K562 (cell line): ENCODE results near the gene IKZF4. TPM values are rescaled to one million over a fixed set of nuclear protein-coding genes. Genes with fewer than 3 reads are reported as not detected.
A peak's percentile ranks its signal among the peaks of the same experiment; 100 is the strongest.

Experiments used
- ARHGAP35 ChIP-seq: fragments of 450-650 bp; IDR thresholded peaks from 2 replicates; pipeline ENCODE4 v1.6.1; 2018; ENCODE audit not compliant: partially characterized antibody
- ELF1 ChIP-seq: fragments of 200-800 bp; sonication (Bioruptor generic); IDR thresholded peaks from 2 replicates; pipeline ENCODE4 v1.6.1; 2016; ENCODE audit warnings: missing genetic modification characterization, missing compliant biosample characterization
- ETV6 ChIP-seq, 3 experiments: fragments of 150-350 bp in 1 of 3; sonication (generic) in 1 of 3; formaldehyde crosslinking in 1 of 3; IDR thresholded peaks; 2 replicates each; pipeline versions ENCODE4 v1.6.1 to v1.8.0; 2014 to 2022; ENCODE audit warnings: borderline replicate concordance in 2 of 3, low read depth in 2 of 3, antibody characterized with exemption in 1 of 3, low read length in 1 of 3, mild to moderate bottlenecking in 1 of 3, missing genetic modification reagents in 1 of 3
- HEY1 ChIP-seq: fragments of 250-450 bp; sonication (Bioruptor Pico); IDR thresholded peaks from 2 replicates; pipeline ENCODE4 v1.5.0; 2020; ENCODE audit warnings: mild to moderate bottlenecking, moderate library complexity, borderline replicate concordance
- HMGN3 ChIP-seq: IDR thresholded peaks from 2 replicates; pipeline ENCODE4 v1.6.1; 2011; ENCODE audit warnings: borderline replicate concordance, low read depth, mild to moderate bottlenecking, mixed read lengths, low read length; ENCODE audit not compliant: insufficient read length; ENCODE audit errors: extremely low read depth
- HNRNPK ChIP-seq: fragments of 200-400 bp; formaldehyde crosslinking; IDR thresholded peaks from one replicate; pipeline ENCODE4 v1.6.1; 2018; ENCODE audit warnings: mild to moderate bottlenecking, low read depth, low read length; ENCODE audit not compliant: poor library complexity, severe bottlenecking
- MXI1 ChIP-seq: IDR thresholded peaks from 2 replicates; pipeline ENCODE4 v1.6.1; 2011; ENCODE audit warnings: low read depth, mild to moderate bottlenecking, improper control_type of control experiment, low read length
- NCOR1 ChIP-seq: fragments of 450-650 bp; IDR thresholded peaks from 2 replicates; pipeline ENCODE4 v1.6.1; 2016; ENCODE audit warnings: mild to moderate bottlenecking, moderate library complexity
- NR2C2 ChIP-seq, 2 experiments: fragments of 200-800 bp in 1 of 2; sonication (Bioruptor generic) in 1 of 2; sonication (generic) in 1 of 2; formaldehyde crosslinking in 1 of 2; IDR thresholded peaks; 2 replicates each; pipeline versions ENCODE4 v1.6.1 to v1.8.0; 2016 to 2022; ENCODE audit warnings: mild to moderate bottlenecking in 1 of 2, missing compliant biosample characterization in 1 of 2, missing genetic modification characterization in 1 of 2, missing genetic modification reagents in 1 of 2
- RB1 ChIP-seq: fragments of 450-650 bp; IDR thresholded peaks from 2 replicates; pipeline ENCODE4 v1.6.1; 2017; ENCODE audit warnings: low read depth, mild to moderate bottlenecking
- RBM15 ChIP-seq: fragments of 200-400 bp; formaldehyde crosslinking; IDR thresholded peaks from 2 replicates; pipeline ENCODE4 v1.6.1; 2018; ENCODE audit warnings: mild to moderate bottlenecking, low read length, moderate library complexity; ENCODE audit not compliant: insufficient read depth
- SRSF9 ChIP-seq: fragments of 200-400 bp; formaldehyde crosslinking; IDR thresholded peaks from 2 replicates; pipeline ENCODE4 v1.6.1; 2017; ENCODE audit warnings: low read depth, low read length, borderline replicate concordance
- ZBTB8A ChIP-seq: fragments of 450-650 bp; IDR thresholded peaks from 2 replicates; pipeline ENCODE4 v1.6.1; 2018; ENCODE audit warnings: mild to moderate bottlenecking, moderate library complexity; ENCODE audit not compliant: partially characterized antibody
- ZNF124 ChIP-seq: sonication (generic); formaldehyde crosslinking; IDR thresholded peaks from 2 replicates; pipeline ENCODE4 v1.8.1; 2022; ENCODE audit warnings: missing genetic modification reagents
- ZNF644 ChIP-seq: fragments of 200-800 bp; sonication (Bioruptor generic); IDR thresholded peaks from 2 replicates; pipeline ENCODE4 v1.6.1; 2016; ENCODE audit warnings: low read depth, missing genetic modification characterization, missing compliant biosample characterization
- polyA plus RNA-seq, 8 experiments: library from polyadenylated mRNA; depleted of rRNA in 4 of 8; stranded (reverse) in 5 of 8; unstranded in 3 of 8; fragments of >200 nt; fragmentation: Nextera tagmentation in 2 of 8; fragmentation: Illumina TruSeq in 1 of 8; extraction: Ambion mirVana in 2 of 8; extraction: Trizol in 1 of 8; gene quantifications; 2 replicates each; pipeline versions ENCODE4 v1.2.1 to v1.2.3, GENCODE V29; 2011 to 2014; ENCODE audit warnings: inconsistent platforms in 1 of 8, missing spikeins in 1 of 8
- total RNA-seq, 7 experiments: library from RNA; depleted of rRNA in 6 of 7; stranded (reverse); fragments of >200 nt in 6 of 7; fragmentation: Illumina TruSeq in 2 of 7; extraction: Trizol in 2 of 7; gene quantifications; 2 replicates each; pipeline versions ENCODE4 v1.2.1 to v1.2.3, GENCODE V29; 2011 to 2021; ENCODE audit warnings: low replicate concordance in 1 of 7
- TF ChIP-seq, protein P1 (sequence below), 3 experiments: fragments of 200-800 bp in 1 of 3; fragments of 250-450 bp in 1 of 3; fragments of 450-650 bp in 1 of 3; sonication (Bioruptor Pico) in 1 of 3; sonication (Bioruptor generic) in 1 of 3; formaldehyde crosslinking in 1 of 3; IDR thresholded peaks; 2 replicates each; pipeline versions ENCODE4 v1.6.1 to v1.8.0; 2016 to 2022; ENCODE audit warnings: mild to moderate bottlenecking in 2 of 3, missing genetic modification characterization in 2 of 3, missing compliant biosample characterization in 1 of 3, moderate library complexity in 1 of 3
- TF ChIP-seq, protein P2 (sequence below): sonication (generic); formaldehyde crosslinking; IDR thresholded peaks from 2 replicates; pipeline ENCODE4 v1.4.0; 2020; ENCODE audit warnings: mild to moderate bottlenecking, missing genetic modification reagents
- TF ChIP-seq, protein P3 (sequence below): fragments of 250-450 bp; sonication (Bioruptor Pico); IDR thresholded peaks from 2 replicates; pipeline ENCODE4 v1.8.0; 2022; ENCODE audit warnings: inconsistent platforms

IKZF4 gene
- total and polyA plus RNA-seq, 9 of the 15 experiments (the other 6 are each of a cell fraction or from before 2014, with no cell fraction given) = 1.9 to 16.3 (median 3.6) TPM

DNA sequence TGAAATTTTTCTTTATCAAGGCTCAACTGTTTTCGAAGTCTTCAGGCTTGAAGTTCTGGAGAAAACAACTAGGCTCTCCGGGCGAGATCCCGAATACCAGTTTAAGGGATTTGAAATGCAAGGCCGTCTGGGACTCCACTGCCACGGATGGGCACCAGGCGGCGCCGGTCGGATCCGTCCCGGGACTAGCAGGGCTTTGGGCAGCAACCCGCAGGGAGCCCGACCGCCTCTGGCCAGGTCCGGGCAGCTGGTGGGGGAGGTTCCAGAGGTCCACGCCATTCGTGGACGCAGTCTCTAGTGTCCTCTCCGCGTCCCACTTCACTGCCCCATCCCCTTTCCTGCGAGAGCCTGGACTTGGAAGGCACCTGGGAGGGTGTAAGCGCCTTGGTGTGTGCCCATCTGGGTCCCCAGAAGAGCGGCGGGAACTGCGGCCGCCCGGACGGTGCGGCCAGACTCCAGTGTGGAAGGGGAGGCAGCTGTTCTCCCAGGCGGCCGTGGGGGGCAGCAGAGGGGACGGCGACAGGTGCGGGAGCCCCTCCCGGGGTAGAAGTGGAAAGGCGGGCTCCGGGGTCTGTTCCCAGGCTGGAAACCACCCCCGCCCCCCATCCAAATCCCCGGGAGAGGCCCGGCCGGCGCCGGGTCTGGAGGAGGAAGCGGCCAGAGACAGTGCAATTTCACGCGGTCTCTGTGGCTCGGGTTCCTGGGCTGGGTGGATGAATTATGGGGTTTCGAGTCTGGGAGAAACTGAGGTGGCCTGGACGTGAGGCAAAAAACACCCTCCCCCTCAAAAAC, 58.3 kb downstream of the IKZF4 start (continued):
- TF ChIP-seq, protein P1, sequence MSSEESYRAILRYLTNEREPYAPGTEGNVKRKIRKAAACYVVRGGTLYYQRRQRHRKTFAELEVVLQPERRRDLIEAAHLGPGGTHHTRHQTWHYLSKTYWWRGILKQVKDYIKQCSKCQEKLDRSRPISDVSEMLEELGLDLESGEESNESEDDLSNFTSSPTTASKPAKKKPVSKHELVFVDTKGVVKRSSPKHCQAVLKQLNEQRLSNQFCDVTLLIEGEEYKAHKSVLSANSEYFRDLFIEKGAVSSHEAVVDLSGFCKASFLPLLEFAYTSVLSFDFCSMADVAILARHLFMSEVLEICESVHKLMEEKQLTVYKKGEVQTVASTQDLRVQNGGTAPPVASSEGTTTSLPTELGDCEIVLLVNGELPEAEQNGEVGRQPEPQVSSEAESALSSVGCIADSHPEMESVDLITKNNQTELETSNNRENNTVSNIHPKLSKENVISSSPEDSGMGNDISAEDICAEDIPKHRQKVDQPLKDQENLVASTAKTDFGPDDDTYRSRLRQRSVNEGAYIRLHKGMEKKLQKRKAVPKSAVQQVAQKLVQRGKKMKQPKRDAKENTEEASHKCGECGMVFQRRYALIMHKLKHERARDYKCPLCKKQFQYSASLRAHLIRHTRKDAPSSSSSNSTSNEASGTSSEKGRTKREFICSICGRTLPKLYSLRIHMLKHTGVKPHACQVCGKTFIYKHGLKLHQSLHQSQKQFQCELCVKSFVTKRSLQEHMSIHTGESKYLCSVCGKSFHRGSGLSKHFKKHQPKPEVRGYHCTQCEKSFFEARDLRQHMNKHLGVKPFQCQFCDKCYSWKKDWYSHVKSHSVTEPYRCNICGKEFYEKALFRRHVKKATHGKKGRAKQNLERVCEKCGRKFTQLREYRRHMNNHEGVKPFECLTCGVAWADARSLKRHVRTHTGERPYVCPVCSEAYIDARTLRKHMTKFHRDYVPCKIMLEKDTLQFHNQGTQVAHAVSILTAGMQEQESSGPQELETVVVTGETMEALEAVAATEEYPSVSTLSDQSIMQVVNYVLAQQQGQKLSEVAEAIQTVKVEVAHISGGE (CRISPR knock-in tag; IDR thresholded peaks at IDR 0.05) = peak in 1 of 3 experiments; percentile 30; a peak in 1 of 6 replicates
- no peak for TF ChIP-seq ARHGAP35
- TF ChIP-seq RB1 = peak; percentile 52; the same call in 1 of the 2 replicates
- TF ChIP-seq MXI1 = no peak
- TF ChIP-seq, protein P2, sequence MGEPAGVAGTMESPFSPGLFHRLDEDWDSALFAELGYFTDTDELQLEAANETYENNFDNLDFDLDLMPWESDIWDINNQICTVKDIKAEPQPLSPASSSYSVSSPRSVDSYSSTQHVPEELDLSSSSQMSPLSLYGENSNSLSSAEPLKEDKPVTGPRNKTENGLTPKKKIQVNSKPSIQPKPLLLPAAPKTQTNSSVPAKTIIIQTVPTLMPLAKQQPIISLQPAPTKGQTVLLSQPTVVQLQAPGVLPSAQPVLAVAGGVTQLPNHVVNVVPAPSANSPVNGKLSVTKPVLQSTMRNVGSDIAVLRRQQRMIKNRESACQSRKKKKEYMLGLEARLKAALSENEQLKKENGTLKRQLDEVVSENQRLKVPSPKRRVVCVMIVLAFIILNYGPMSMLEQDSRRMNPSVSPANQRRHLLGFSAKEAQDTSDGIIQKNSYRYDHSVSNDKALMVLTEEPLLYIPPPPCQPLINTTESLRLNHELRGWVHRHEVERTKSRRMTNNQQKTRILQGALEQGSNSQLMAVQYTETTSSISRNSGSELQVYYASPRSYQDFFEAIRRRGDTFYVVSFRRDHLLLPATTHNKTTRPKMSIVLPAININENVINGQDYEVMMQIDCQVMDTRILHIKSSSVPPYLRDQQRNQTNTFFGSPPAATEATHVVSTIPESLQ = no peak
- no peak for TF ChIP-seq RBM15
- no peak for TF ChIP-seq ZBTB8A
- TF ChIP-seq SRSF9 = no peak
- TF ChIP-seq HMGN3 = peak; percentile 79
- no peak for TF ChIP-seq ZNF644 (tag)
- TF ChIP-seq HNRNPK = no peak
- no peak for TF ChIP-seq ELF1 (tag)
- TF ChIP-seq NR2C2 (CRISPR knock-in tag; IDR thresholded peaks at IDR 0.05) = no peak
- no peak for TF ChIP-seq NR2C2 (tag; IDR thresholded peaks at IDR 0.05)
- TF ChIP-seq HEY1 (CRISPR knock-in tag) = no peak
- TF ChIP-seq ZNF124 = no peak
- TF ChIP-seq, protein P3, sequence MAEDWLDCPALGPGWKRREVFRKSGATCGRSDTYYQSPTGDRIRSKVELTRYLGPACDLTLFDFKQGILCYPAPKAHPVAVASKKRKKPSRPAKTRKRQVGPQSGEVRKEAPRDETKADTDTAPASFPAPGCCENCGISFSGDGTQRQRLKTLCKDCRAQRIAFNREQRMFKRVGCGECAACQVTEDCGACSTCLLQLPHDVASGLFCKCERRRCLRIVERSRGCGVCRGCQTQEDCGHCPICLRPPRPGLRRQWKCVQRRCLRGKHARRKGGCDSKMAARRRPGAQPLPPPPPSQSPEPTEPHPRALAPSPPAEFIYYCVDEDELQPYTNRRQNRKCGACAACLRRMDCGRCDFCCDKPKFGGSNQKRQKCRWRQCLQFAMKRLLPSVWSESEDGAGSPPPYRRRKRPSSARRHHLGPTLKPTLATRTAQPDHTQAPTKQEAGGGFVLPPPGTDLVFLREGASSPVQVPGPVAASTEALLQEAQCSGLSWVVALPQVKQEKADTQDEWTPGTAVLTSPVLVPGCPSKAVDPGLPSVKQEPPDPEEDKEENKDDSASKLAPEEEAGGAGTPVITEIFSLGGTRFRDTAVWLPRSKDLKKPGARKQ (CRISPR knock-in tag) = peak; percentile 82; the same call in 1 of the 2 replicates
- TF ChIP-seq ETV6 (IDR thresholded peaks at IDR 0.05; ENCODE audit: borderline replicate concordance in 1 of 2, low read depth in 2 of 2, low read length in 1 of 2) = no peak
- TF ChIP-seq ETV6 (CRISPR knock-in tag; IDR thresholded peaks at IDR 0.05; ENCODE audit: borderline replicate concordance) = no peak
- no peak for TF ChIP-seq NCOR1
